Rectal smooth muscle tissue (tissue), 1 donor: ENCODE data around the gene BPIFA2.

Experiments used
- H3K27ac ChIP-seq: one replicate; pipeline ENCODE4 v1.7.0; 2013; ENCODE audit warnings: low read depth, low read length, inconsistent platforms
- H3K27me3 ChIP-seq: one replicate; pipeline ENCODE4 v1.7.0; 2013; ENCODE audit warnings: low read length; ENCODE audit not compliant: control insufficient read depth, insufficient read depth
- H3K36me3 ChIP-seq: one replicate; pipeline ENCODE4 v1.7.0; 2013; ENCODE audit warnings: low read length; ENCODE audit not compliant: control insufficient read depth, insufficient read depth
- H3K4me1 ChIP-seq: one replicate; pipeline ENCODE4 v1.7.0; 2013; ENCODE audit warnings: low read length; ENCODE audit not compliant: control insufficient read depth, insufficient read depth
- H3K4me3 ChIP-seq: one replicate; pipeline ENCODE4 v1.7.0; 2013; ENCODE audit warnings: low read length
- H3K9ac ChIP-seq: one replicate; pipeline ENCODE4 v1.7.0; 2013; ENCODE audit warnings: low read length

Gene BPIFA2

GRCh38 chr20:33163856-33164762 is 3.9 kb upstream of the BPIFA2 start:
- H3K9ac ChIP-seq, result no peak overlapping the region
- H3K4me1 ChIP-seq, result no peaks in the 10 kb centered on the region
- H3K27ac ChIP-seq, result no peak overlapping the region
- no peak overlapping the region for H3K4me3 ChIP-seq
- no peaks in the 10 kb centered on the region for H3K27me3 ChIP-seq
- H3K36me3 ChIP-seq, result no peaks in the 10 kb centered on the region

- no peak overlapping the region for H3K4me3 ChIP-seq
- H3K4me1 ChIP-seq, result no peaks in the 10 kb centered on the region
- H3K9ac ChIP-seq, result no peak overlapping the region
- H3K36me3 ChIP-seq, result no peaks in the 10 kb centered on the region
- no peak overlapping the region for H3K27ac ChIP-seq
- H3K27me3 ChIP-seq, result no peaks in the 10 kb centered on the region
Measured at GRCh38 chr20:33164763-33165095, 3.2 kb upstream of the BPIFA2 start.

GRCh38 chr20:33165416-33166055 is 2.4 kb upstream of the BPIFA2 start:
- Histone ChIP-seq H3K27ac (no peak overlapping the region), H3K27me3 (no peaks in the 10 kb centered on the region), H3K4me3 (no peak overlapping the region), H3K4me1 (no peaks in the 10 kb centered on the region), H3K36me3 (no peaks in the 10 kb centered on the region), H3K9ac (no peak overlapping the region)

GRCh38 chr20:33166533-33167113 is 1.3 kb upstream of the BPIFA2 start:
- Histone ChIP-seq H3K27ac (no peak overlapping the region), H3K9ac (no peak overlapping the region), H3K27me3 (no peaks in the 10 kb centered on the region), H3K4me3 (no peak overlapping the region), H3K4me1 (no peaks in the 10 kb centered on the region), H3K36me3 (no peaks in the 10 kb centered on the region)

- Histone ChIP-seq H3K36me3 (no peaks in the 10 kb centered on the region), H3K4me1 (no peaks in the 10 kb centered on the region), H3K27ac (no peak overlapping the region), H3K27me3 (no peaks in the 10 kb centered on the region), H3K9ac (no peak overlapping the region), H3K4me3 (no peak overlapping the region)
Measured at GRCh38 chr20:33169176-33169794, 1.3 kb downstream of the BPIFA2 start.

- no peaks in the 10 kb centered on the region for H3K4me1 ChIP-seq
- H3K27ac ChIP-seq, result no peak overlapping the region
- no peaks in the 10 kb centered on the region for H3K36me3 ChIP-seq
- no peaks in the 10 kb centered on the region for H3K27me3 ChIP-seq
- H3K9ac ChIP-seq, result no peak overlapping the region
- H3K4me3 ChIP-seq, result no peak overlapping the region
Measured at GRCh38 chr20:33172781-33173180, 4.8 kb downstream of the BPIFA2 start.

- no peaks in the 10 kb centered on the region for H3K4me1 ChIP-seq
- H3K4me3 ChIP-seq, result no peak overlapping the region
- H3K36me3 ChIP-seq, result no peaks in the 10 kb centered on the region
- no peak overlapping the region for H3K9ac ChIP-seq
- no peaks in the 10 kb centered on the region for H3K27me3 ChIP-seq
- H3K27ac ChIP-seq, result no peak overlapping the region
Measured at GRCh38 chr20:33175123-33175522, 7.2 kb downstream of the BPIFA2 start.

- Histone ChIP-seq H3K36me3 (no peaks in the 10 kb centered on the region), H3K4me1 (no peaks in the 10 kb centered on the region), H3K27ac (no peak overlapping the region), H3K9ac (no peak overlapping the region), H3K27me3 (no peaks in the 10 kb centered on the region), H3K4me3 (no peak overlapping the region)
Measured at GRCh38 chr20:33176101-33176500, 8.1 kb downstream of the BPIFA2 start.

GRCh38 chr20:33177866-33178265 is 9.9 kb downstream of the BPIFA2 start:
- Histone ChIP-seq H3K4me3 (no peak overlapping the region), H3K4me1 (no peaks in the 10 kb centered on the region), H3K36me3 (no peaks in the 10 kb centered on the region), H3K9ac (no peak overlapping the region), H3K27ac (no peak overlapping the region), H3K27me3 (no peaks in the 10 kb centered on the region)

DNA sequence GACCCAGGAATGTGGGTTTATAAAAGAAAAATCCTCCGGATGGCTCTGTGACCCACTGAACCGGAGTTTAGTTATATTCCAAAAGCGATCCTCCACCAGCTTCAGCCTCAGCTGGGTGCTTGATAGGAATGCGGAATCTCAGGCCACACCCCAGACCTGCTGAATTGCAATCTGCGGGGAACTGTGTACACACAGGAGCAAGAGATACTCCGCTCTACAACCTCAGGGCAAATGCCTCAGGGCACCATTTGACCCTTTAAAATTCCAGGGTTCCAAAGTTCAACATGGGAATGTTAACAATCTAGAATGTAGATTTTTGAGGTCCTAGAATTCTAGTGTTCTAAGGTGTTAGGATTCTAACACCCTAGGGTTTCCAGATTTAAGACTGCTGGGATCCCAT is 10.8 kb downstream of the BPIFA2 start:
- Histone ChIP-seq H3K9ac (no peak overlapping the region), H3K4me3 (no peak overlapping the region), H3K27me3 (no peaks in the 10 kb centered on the region), H3K36me3 (no peaks in the 10 kb centered on the region), H3K4me1 (no peaks in the 10 kb centered on the region), H3K27ac (no peak overlapping the region)

DNA sequence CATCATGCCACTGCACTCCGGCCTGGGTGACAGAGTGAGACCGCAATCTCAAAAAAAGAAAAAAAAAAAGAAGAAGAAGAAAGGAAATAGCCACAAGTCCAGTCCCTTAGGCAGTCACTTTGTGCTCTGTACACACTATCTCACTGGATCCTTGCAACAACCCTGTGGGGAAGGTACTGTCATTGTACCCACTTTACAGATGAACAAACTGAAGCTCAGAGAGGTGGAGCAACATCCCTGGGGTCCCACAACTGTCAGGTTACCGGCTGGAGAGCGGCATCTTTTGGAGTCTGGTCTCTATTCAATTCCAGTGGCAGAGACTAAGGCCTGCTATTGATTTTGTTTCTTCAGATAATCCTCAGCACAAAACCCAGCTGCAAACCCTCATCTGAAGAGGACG is 12.2 kb downstream of the BPIFA2 start:
- Histone ChIP-seq H3K36me3 (no peaks in the 10 kb centered on the region), H3K27me3 (no peaks in the 10 kb centered on the region), H3K27ac (no peak overlapping the region), H3K4me3 (no peak overlapping the region), H3K4me1 (no peaks in the 10 kb centered on the region), H3K9ac (no peak overlapping the region)

GRCh38 chr20:33181482-33182093 is 13.6 kb downstream of the BPIFA2 start:
- no peaks in the 10 kb centered on the region for H3K27me3 ChIP-seq
- H3K4me1 ChIP-seq, result no peaks in the 10 kb centered on the region
- H3K4me3 ChIP-seq, result no peak overlapping the region
- no peaks in the 10 kb centered on the region for H3K36me3 ChIP-seq
- H3K27ac ChIP-seq, result no peak overlapping the region
- H3K9ac ChIP-seq, result no peak overlapping the region
